ENCODE data around the gene TRIL.

The TRIL gene

DNA sequence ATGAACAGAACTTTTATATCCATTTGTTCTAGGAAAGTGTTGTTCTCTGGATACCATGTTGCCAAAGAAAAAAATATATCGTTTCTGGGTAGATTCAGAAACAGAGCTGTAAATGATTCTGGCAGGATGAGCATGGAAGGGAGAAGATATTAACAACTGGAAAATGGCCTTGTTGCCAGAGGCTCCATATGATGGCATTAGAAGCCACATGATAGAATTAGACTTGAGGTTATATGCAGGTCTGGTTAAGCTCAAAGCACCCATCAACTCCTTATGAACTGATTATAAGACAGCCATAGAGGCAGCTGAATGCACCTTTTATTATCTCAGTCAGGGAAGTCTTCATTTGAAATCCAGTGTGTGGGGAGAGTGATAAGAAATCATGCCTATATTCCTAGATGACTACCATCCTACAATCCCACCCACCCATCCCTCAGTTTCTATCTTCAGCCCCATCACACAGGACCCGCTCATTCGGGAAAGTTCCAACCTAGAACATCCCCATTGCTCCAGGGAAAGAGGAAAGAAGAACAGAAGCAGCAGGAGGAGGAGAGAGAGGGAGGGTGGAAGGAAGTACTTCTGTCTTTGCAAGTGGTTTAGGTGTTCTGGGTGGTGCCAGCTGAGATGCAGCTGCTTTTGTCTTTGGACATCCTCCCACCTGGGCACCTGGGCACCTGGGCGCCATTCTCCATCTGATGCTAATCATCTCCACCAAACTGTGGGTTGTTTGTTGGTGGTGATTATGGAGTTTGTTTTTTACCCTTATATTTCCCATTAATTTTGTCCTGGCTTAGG is 25.5 kb upstream of the TRIL start:
- DNase-seq = no peak

DNA sequence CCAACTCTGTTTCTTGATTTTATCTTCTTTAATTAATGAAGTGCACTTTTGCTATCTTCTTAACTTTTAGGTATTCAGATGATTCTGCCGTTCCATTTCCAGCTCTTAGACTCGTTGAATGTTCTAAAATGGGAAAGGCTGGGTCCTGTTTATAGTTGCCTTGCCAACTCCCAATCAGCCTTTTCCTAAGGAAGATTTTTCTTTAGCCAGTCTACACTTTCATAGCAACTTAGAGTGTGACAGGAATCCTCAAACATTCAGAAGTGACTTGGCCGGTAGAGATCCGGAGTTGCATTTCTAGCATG is 23.0 kb upstream of the TRIL start:
- no peak for DNase-seq

DNA sequence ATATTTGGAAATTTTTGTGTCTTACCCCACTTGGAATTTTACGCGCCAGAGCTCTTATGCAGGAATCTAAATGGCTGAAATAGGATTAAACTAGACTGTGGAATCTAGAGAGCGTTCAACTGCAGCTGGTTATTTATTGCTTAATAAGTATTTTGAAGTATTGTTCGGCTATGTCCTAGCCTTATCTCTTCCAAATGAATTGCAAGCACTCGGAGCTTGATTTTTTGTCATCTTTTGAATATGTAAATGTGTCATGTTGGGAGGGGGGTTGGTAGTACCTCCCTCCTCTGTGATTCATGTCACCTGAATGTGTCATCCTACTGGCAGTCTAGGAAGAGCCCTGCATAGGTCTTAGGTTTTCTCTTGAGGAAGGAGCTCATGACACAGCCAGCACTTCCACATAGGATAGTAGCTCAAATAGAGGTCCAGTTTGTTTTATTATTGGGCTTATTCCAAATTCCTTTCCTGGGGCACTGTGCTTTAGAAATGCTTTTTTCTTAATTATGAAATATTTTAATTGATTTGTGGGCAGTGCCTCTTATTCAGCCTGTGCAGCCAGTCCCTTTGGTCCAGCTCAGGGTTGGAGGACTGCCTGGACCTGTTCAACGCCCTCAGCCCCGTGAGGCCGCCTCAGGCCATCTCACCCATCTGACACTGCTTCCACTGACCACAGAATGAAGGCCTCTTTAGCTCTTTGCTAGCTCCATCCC is 22.5 kb upstream of the TRIL start:
- DNase-seq = peak; percentile 57

DNA sequence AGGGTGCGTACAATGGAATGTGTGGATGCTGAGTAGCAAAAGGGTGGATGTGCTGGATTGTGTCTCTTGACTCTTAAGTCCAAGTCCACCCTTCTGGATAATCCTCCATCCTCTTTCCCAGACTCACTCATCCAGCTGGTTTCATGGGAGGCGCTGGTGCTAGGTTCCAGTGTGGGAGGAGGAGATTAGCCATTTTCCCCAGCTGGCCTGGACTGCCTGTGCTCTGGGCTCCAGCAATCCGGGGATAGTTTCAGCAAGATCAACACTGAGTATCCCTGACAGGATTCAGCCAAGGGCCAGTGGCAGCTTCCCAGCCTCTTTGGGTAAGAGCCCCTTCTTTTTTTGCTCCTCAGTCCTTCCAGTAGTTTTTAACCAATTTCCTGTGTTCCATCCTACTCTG is 21.6 kb upstream of the TRIL start:
- DNase-seq = no peak

DNA sequence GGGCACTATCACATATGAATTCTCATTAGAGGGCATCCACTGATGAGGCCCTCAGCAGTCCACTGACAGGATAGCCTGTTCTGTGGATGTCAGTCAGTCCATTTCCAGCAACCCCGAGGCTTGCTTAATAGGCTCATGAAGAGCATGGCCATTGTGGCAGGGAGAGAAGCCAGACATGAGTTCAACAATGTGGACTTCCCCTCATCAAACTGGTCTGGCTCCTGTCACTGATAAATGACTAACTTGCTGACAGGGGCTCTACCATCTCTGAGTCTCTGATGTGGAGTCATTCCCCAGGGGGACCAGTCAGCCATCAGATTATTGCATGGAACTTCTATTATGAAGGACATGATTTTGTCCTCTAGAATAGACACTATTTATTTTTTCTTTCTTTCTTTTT is 19.8 kb upstream of the TRIL start:
- no peak for DNase-seq

DNA sequence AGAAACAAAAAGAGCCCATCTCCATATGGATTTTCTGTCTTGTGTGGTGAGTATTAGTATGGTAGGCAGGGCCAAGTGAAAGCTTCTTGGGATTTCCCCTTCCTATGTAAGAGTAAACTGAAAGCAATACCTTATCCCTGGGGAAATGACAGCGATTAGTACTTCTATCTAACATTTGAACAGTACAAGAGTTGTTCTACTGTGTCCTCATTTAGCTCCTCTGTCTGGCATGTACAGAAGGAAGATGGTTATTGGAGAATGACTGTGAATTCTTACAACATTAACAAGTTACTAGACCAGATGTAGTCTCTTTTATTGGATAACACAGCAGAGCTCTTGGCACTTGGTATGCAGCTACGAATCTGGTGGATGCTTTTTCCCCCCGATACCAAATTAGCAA is 17.9 kb upstream of the TRIL start:
- peak; percentile 66 for DNase-seq

DNA sequence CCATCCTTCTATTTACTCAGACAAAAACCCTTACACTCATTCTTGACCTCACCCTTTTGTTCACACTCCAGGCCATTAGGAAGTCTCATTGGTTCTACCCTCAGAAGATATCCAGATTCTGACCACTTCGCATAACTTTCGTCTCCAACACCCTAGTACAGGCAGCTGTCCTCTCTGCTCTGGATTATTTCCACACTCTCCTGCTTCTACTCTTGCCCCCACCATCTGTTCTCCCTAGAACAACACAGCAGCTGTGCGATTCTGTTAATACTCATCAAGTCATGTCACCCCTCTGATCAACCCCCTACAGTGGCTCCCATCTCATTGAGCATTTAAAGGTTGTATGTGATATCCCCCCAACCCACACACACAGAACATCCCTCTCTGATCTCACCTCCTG is 15.5 kb upstream of the TRIL start:
- DNase-seq = no peak

DNA sequence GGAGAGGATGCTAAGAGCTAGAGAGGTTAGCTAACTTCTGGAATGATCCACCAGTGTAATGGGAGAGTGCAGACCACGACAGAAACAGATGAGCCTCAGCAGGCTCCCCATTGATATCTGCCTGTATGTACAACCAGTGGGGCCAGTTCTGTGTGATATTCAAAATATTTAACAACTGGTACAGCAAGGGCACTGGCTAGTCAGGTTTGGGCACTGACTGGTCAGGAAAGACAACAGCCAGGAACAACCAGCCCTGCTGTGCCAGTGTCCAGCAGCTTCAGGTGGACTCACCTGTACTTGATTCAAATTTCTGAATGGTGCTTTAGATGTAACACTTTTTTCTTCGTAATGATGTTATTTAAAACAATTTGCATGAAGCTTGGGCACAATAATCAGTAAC is 5.9 kb upstream of the TRIL start:
- DNase-seq = no peak

DNA sequence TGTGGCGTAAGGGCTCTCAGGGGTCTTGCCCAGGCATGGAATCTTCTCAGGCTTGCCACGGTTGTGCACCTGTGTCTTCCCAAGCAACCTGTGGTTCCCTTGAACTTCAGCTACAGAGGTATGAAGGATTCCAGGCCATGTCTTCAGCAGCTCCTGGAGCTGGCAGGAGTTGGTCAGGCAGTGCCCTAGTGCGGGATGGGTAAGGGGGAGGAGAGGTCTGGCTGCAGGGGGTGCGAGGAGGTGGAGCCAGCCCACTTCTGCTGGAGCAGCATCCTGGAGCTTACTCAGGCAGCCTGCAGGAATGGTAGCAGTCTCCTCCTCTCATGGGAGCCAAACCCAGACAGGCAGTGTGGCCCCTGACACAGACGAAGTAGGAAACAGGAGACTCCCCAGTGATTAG is 3.8 kb upstream of the TRIL start:
- DNase-seq = no peak

DNA sequence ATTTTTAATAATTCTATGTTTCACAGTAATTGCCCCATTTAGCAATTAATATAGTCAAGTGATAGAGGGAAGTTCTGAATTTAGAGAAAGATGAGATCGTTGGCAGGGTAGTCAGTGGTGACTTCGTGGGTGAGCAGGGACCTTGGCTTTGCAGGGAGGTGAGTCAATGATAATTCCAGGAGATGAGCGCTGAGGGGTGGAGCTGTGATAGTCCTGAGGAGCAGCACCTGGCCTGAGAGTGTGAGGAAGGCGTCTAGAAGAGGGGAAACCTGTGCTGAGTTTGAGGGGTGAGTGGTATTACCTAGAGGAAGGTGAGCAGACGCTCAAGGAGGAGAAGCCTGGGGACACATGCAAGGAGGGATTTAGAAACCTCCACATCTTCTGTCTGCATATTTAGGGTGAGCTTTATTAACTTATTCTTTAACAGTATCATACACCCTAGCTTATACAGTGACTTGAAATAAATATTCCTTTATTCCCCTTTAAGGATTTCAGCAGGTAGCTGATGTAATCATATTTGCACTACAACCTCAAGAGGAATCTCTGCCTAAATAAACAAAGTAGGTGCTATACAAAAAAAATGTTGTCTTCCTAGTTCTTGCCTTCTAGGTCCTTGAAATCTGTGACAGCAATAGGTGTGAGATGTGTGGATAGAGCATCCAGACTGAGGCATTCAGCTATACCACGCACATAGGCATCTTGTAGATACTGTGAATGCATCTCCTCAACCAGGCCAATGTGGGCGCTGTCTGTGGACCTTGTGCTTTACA is 2.1 kb upstream of the TRIL start:
- no peak for DNase-seq

DNA sequence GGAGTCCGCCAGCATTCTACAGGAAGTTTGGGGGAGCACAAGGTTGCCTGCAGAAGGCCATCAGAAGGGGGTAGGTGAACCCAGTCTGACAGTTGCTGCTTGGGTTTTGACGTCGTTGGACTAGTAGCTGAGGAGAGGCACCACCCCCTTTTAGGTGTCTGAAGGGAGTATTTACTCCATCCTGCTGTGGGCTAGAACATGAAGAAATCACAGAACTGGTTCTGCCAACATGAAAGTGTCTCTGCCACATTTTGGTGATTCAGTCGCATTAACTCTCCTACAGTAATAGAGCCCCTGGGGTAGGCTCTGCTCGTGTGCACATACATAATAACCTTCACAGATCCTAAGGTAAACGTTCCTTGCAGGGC is 834 bp upstream of the TRIL start:
- no peak for DNase-seq

DNA sequence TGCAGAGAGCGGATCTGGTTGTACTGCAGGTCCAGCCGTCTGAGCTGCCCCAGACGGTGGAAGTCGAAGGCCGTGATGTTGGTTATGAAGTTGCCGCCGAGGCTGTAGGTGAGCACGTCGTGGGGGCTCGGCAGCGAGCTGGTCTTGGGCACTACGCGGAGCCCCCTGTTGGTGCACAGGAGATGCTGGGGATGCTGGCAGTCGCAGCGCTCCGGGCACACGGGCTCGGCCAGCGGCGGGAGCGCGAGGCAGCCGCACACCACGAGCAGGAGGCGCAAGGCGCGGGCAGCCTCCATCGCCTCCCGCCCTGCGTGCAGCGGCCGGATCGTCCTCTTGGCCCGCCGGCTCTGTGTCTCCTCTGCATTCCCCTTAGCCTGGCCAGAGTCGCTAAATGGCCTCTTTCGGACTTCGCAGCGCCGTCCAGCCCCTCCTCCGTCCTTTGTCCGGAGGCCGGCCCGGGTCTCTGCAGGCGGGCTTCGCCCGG is 337 bp downstream of the TRIL start:
- DNase-seq = no peak

DNA sequence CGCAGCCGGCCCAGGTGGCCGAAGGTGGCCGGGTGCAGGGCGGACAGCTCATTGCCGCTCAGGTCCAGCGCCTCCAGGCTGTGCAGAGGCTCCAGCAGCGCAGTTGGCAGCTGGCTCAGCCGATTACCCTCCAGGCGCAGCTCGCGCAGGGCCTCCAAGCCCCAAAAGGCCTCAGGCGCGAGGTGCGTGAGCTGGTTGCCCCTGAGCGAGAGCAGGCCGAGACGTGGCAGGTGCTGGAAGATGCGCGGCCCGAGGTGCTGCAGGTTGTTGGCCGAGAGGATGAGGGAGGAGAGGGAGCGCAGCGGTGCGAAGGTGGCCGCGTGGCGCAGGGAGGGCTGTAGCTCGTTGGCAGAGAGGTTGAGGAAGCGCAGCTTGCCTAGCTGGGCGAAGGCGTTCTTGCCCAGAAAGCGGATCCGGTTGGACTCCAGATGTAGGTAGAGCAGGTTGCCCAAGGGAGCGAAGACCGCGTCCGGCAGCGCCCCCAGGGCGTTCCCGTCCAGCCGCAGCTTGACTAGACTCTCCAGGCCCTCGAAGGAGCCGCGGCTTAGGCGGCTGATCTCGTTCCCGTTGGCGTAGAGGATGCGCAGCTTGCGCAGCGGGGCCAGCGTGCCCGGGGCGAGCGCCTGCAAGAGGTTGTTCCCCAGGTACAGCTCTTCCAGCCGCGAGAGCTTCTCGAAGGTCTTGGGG is 923 bp downstream of the TRIL start:
- DNase-seq = no peak

DNA sequence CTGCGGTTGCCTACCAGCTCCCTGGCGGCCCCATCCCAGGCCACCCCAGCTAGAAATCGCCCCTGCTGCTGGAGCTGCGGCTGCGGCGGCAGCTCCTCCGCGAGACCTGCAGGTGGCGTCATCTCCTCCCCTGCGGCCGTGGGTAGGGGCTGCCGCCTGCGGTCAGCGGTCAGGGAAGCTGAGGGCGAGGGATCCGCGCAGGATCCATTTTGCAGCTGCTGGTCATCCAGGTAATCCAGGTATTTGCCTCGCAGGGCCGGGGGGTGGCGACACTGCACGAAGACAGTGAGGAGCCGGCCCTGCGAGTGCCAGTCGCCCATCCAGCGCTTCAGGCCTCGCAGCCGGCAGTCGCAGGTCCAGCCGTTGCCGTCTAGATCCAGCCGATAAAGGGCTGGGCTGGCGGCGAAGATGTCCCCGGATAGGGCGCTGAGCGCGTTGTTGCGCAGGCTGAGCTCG is 1.5 kb downstream of the TRIL start:
- DNase-seq = peak; percentile 61

DNA sequence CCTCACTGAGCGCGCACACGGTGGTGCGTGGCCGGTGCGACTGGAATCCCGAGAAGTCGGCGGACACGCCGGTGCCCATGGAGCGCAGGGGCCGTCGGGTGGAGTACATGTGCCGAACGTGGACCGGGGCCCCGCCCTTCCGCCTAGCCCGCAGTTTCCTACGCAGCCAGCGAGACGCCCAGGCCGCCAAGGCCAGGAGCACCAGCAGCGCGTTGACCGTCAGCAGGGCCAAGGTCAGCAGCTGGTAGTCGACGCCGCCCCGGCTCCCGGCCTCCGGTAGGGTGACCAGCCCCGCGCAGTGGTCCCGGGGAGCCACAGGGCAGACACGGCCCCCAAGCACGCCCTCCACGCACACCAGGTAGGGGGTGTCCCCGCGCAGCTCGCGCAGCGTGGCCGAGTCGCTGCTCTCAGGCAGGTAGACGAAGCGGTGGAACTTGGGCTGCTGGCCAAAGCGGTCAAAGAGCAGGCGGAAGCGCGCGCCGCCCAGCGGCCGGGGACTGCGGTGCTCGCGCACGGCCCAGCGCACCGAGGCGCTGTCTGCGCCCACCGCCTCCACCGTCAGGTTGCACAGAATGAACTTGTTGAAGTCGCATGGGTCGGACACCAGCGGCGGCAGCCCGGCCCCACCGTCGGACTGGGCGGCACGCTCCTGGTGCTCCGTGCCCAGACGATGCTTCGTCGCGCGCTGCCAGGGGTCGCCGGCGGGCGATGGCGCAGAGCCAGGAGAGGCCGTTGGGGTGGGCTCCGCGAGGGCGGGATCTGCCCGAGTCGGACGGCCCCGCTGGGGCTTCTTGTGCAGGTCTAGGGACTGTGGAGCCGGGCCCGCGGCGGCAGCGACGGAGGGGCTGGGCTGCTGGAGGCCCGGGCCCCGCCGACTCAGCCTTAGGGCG is 2.2 kb downstream of the TRIL start:
- DNase-seq = peak; percentile 56

DNA sequence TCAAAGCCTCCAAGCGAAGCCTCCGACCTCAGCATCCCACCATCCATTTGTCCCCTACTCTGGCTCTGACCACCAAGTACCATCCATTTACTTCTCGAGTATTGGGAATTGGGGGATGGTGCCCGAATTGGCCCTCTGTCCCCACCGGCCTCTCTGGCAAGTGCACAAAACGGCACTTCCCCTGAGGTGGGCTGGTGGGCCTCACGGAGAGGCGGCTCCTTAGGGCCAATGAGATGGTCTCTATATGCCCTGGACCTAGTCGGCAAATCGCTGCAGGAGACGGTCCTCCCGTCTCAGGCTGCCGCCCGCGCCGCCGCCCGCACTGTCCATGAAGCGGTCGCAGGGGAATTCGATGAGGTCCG is 2.8 kb downstream of the TRIL start:
- DNase-seq = no peak

DNA sequence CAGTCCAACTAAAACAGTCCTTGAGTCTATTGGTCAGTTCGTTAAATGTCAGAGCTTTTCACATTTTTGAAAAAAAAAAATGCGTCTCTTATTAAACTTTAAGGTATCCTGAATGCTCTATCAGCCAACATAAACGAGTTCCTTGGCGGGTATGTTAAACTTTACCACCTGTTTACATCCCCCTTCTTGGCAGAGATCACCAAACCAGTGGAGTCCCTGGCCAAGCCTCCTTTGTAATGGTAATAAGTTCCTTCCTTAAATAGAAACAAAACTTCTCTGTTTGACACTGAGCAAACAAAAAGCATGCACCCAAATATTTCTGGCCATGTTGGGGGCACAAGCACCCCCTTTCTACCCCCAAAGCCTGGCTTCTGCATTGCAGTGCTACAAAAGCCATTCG is 3.2 kb downstream of the TRIL start:
- no peak for DNase-seq

DNA sequence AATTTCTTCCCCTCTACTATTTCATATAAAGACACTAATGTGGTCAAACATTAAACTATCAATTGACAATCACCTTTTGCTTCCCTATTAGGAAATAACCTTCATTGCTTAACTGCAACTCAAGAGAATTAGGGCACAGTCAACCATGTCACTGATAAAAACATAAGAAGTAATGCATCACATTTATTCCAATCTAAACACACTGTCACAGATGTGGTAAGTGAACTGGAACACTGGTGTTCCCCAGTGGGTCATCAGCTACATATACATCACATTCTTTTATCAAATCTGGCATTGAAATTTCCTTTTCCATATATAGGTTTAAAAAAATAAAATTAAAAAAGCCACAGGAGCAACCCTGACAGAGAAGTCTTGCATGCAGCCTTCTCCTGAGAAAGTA is 3.7 kb downstream of the TRIL start:
- no peak for DNase-seq

DNA sequence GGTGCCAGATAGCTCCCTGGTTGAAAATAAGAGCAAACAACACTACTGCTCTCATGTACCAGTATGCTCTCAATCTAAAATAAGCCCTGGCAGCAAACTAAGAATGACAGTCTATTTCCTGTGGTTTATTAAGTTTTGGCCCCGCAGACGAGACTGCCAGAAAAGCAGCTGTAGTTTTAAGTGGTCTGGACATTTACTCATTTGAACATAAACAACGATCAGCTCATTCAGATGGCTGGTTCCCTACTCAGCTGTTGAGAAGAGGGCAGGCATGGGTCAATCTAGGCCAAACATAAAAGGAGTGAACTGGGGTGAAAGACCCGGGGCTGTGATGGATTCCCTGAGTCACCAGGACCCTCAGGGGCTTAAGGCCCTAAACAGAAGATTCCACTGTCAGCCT is 4.5 kb downstream of the TRIL start:
- DNase-seq = peak; percentile 67

DNA sequence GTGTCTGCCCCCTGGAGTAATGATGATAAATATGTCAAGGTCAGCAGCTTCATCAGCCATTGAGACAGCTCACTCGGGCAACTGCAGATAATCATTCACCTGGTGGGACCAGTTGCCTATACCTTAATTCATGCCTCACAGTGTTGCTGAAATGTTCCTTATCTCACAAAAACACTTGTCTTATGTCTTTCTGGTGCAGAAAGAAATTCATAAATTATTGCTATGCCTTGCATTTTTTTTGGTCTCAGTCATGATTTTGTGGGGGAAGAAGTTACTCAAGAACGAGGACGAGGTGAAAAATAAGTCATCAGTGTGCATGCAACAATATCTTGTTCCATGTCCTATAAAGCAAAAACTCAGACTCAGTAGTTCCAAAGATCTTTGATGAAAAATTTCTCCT is 16.0 kb downstream of the TRIL start:
- peak; percentile 44 for DNase-seq

DNA sequence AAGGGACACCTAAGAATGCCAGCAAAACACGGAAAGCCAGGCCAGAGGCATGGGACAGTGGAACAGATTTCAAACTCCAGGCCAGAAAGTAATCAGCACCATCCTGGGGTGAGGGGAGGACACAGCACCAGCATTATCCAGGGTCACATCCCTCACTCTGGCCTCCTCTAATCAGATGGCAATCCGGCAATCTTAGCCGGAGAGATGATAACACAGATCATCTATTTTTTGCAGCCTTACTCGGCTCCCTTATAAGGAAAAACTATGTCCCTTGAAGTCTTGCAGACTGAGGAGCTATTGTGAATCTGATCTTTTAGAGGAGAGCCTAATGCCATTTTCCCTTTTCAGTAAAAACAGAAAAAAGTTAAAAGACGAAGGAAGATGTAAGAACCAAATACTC is 16.5 kb downstream of the TRIL start:
- no peak for DNase-seq

DNA sequence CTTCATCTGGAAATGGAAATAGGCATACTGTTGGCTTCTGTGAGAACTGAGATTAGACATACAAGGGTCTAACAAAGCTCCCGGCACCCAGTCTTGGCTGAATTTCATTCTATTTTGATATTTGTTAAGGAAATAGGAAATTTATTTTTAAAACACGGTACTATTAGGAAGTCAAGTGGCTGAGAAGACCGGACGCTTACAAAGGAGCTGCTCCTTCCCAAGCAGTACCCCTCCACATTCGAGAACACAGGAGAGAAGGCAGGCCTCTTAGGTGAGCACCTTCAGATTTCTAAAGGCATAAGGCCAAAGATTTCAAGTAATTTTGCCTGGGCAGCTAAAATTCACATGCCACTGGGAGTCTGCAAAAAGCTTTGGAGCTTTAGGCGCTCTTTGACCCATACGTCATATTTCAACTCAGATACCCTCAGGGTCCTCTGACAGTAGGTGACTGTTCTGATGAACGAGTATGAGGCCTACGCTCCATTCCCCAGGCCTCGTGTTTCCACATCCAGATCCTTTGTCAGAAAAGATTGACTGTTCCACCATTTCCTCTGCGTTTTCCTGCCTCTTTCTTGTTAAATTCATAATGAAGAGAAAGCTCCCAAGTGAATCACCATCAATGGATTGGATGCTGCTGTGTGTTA is 17.3 kb downstream of the TRIL start:
- DNase-seq = no peak

Measured in fibroblast of skin of abdomen (primary cell).